B cell (primary cell): ENCODE measurements around the gene AUTS2. TPM values are rescaled to one million over a fixed set of nuclear protein-coding genes. Genes with fewer than 3 reads are reported as not detected.

Experiments used
- ATAC-seq: fragments of 200-7000 bp; cut with Tn5 transposase; one replicate; pipeline ENCODE4 v1.10.0; 2021; ENCODE audit warnings: low read depth, mild to moderate bottlenecking, moderate number of reproducible peaks, moderate library complexity
- CTCF ChIA-PET: fragments of 350-600 bp; sonication (Branson Sonifier 250); formaldehyde crosslinking; loops from one replicate; lab custom pipeline; 2021; ENCODE audit warnings: antibody characterized with exemption, inconsistent platforms; lab: Charles Lee
- POLR2A ChIA-PET: fragments of 350-600 bp; sonication (Branson Sonifier 250); formaldehyde crosslinking; loops from one replicate; lab custom pipeline; 2021; ENCODE audit warnings: antibody characterized with exemption; lab: Charles Lee
- DNase-seq: peaks from one replicate; pipeline ENCODE4 v3.0.0; 2013
- H2AFZ ChIP-seq: 2 replicates; pipeline ENCODE4 v1.6.1; 2012; ENCODE audit warnings: mild to moderate bottlenecking, low read depth, low read length; ENCODE audit not compliant: insufficient read depth, poor library complexity, severe bottlenecking
- H3K27ac ChIP-seq, 2 donors: 1 replicate in 1 of 2; 2 replicates in 1 of 2; pipeline ENCODE4 v1.5.1; 2012 to 2013; ENCODE audit warnings: low read length in 2 of 2, mild to moderate bottlenecking in 2 of 2, moderate library complexity in 1 of 2
- H3K27me3 ChIP-seq, 4 experiments: fragments of 200-600 bp in 1 of 4; sonication (generic) in 1 of 4; replicated peaks in 1 of 4; 1 replicate in 2 of 4; 2 replicates in 2 of 4; pipeline versions ENCODE4 v1.6.1 to v1.7.0; 2013 to 2016; ENCODE audit warnings: low read length in 3 of 4, mild to moderate bottlenecking in 2 of 4, mixed read lengths in 1 of 4, moderate library complexity in 1 of 4; ENCODE audit not compliant: insufficient read depth in 4 of 4, control insufficient read depth in 3 of 4; ENCODE audit errors: control extremely low read depth in 1 of 4
- H3K36me3 ChIP-seq, 2 experiments: replicated peaks in 1 of 2; 1 replicate in 1 of 2; 2 replicates in 1 of 2; pipeline versions ENCODE4 v1.6.1 to v1.7.1; 2013; ENCODE audit warnings: low read length in 1 of 2; ENCODE audit not compliant: insufficient read depth in 2 of 2, control insufficient read depth in 1 of 2; ENCODE audit errors: control extremely low read depth in 1 of 2, extremely low read depth in 1 of 2
- H3K4me1 ChIP-seq, 2 donors: fragments of 200-600 bp in 1 of 2; sonication (generic) in 1 of 2; 1 replicate in 1 of 2; 2 replicates in 1 of 2; pipeline versions ENCODE4 v1.5.1 to v1.6.1; 2013 to 2017; ENCODE audit warnings: low read length in 2 of 2; ENCODE audit not compliant: control insufficient read depth in 2 of 2, insufficient read depth in 2 of 2
- H3K4me2 ChIP-seq: replicated peaks from 2 replicates; pipeline ENCODE3; 2012; ENCODE audit warnings: mild to moderate bottlenecking, low read depth, low read length; ENCODE audit not compliant: poor library complexity, severe bottlenecking
- H3K4me3 ChIP-seq, 5 experiments: fragments of 200-600 bp in 1 of 5; sonication (generic) in 1 of 5; 1 replicate in 3 of 5; 2 replicates in 2 of 5; pipeline versions ENCODE4 v1.5.1 to v1.7.0; 2011 to 2016; ENCODE audit warnings: low read length in 4 of 5, mild to moderate bottlenecking in 4 of 5, low read depth in 2 of 5, control low read depth in 1 of 5, moderate library complexity in 1 of 5; ENCODE audit not compliant: insufficient read depth in 1 of 5; ENCODE audit errors: control extremely low read depth in 1 of 5, extremely low read depth in 1 of 5
- H3K79me2 ChIP-seq: fragments of 200-600 bp; sonication (generic); one replicate; pipeline ENCODE4 v1.6.0; 2016; ENCODE audit warnings: low read length; ENCODE audit not compliant: control insufficient read depth, insufficient read depth
- H3K9ac ChIP-seq: fragments of 200-600 bp; sonication (generic); 2 replicates; pipeline ENCODE4 v1.6.1; 2017; ENCODE audit warnings: mild to moderate bottlenecking, low read length, moderate library complexity
- H3K9me3 ChIP-seq, 3 donors: one replicate each; pipeline versions ENCODE4 v1.6.1 to v1.7.1; 2013; ENCODE audit warnings: low read length in 2 of 3; ENCODE audit not compliant: control insufficient read depth in 2 of 3, insufficient read depth in 1 of 3; ENCODE audit errors: control extremely low read depth in 1 of 3
- H4K20me1 ChIP-seq: 2 replicates; pipeline ENCODE4 v1.6.0; 2012; ENCODE audit warnings: mild to moderate bottlenecking, low read length; ENCODE audit not compliant: insufficient read depth, control insufficient read depth, poor library complexity, severe bottlenecking
- H3K27ac Mint-ChIP-seq: one replicate; pipeline ENCODE4 v1.8.0; 2021; ENCODE audit warnings: mixed read lengths
- H3K27me3 Mint-ChIP-seq: one replicate; pipeline ENCODE4 v1.8.0; 2021; ENCODE audit warnings: mixed read lengths
- H3K4me1 Mint-ChIP-seq: one replicate; pipeline ENCODE4 v1.8.0; 2021; ENCODE audit warnings: mixed read lengths
- H3K4me3 Mint-ChIP-seq: one replicate; pipeline ENCODE4 v1.8.0; 2021; ENCODE audit warnings: mixed read lengths
- H3K9me3 Mint-ChIP-seq: one replicate; pipeline ENCODE4 v1.8.0; 2022; ENCODE audit warnings: mixed read lengths; ENCODE audit not compliant: insufficient read depth
- EZH2 ChIP-seq: IDR thresholded peaks from 2 replicates; pipeline ENCODE4 v1.6.1; 2012; ENCODE audit warnings: borderline replicate concordance, low read depth, mild to moderate bottlenecking, moderate library complexity, low read length; ENCODE audit not compliant: insufficient read depth, poor library complexity, severe bottlenecking
- WGBS: methylation state at CpG from one replicate; pipeline ENCODE4 v1.1.5; 2013; ENCODE audit warnings: missing lambda C conversion rate; ENCODE audit not compliant: insufficient coverage; 5-methylcytosine and 5-hydroxymethylcytosine counted together
- intact Hi-C: fragments of 100-400 bp; cut with micrococcal nuclease; formaldehyde crosslinking; loops from one replicate; pipeline ENCODE4 v1.10.0; 2022
- polyA plus RNA-seq: library from polyadenylated mRNA; depleted of rRNA; stranded (reverse); fragments of >200 nt; gene quantifications from 2 replicates; pipeline ENCODE4 v1.2.3, GENCODE V29; 2012
- total RNA-seq, 2 donors: library from RNA; stranded (reverse); fragments of 120-200 nt in 1 of 2; gene quantifications; 1 replicate in 1 of 2; 2 replicates in 1 of 2; pipeline versions ENCODE4 v1.2.3 to v1.2.4, GENCODE V29; 2013 to 2022
- TF ChIP-seq, protein P1 (sequence below): fragments of 200-600 bp; IDR thresholded peaks from one replicate; pipeline ENCODE4 v1.8.0; 2022; ENCODE audit warnings: antibody characterized with exemption, mild to moderate bottlenecking

AUTS2 gene
- total and polyA plus RNA-seq, 2 donors (not counting 1 experiment from before 2014, with no cell fraction given), result 22.3 to 35.0 TPM

DNA sequence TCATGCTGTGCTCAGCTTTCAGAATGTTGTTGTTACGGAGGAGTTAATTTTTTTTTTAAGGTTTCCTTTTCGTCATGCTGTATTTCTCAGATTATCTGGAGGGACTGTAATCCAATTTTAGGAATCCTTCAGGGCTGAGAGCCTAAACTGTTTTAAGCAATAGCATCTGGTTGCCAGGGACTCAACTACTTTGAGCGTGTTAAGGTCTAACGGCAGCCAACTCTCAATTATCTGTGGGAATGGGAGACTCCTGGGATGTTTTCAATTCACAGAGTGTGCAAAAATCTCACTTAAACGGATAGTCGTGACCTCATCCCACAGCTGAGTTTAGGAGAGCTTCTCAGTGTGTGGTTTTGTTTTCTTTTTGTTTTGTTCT is 291.7 kb downstream of the AUTS2 start:
- Mint-ChIP-seq H3K27ac (no peak overlapping the region), H3K4me1 (peaks cover 30% of the 10 kb centered on the region), H3K9me3 (no peaks in the 10 kb centered on the region), H3K4me3 (no peak overlapping the region), H3K27me3 (no peaks in the 10 kb centered on the region)
- TF ChIP-seq, protein P1, sequence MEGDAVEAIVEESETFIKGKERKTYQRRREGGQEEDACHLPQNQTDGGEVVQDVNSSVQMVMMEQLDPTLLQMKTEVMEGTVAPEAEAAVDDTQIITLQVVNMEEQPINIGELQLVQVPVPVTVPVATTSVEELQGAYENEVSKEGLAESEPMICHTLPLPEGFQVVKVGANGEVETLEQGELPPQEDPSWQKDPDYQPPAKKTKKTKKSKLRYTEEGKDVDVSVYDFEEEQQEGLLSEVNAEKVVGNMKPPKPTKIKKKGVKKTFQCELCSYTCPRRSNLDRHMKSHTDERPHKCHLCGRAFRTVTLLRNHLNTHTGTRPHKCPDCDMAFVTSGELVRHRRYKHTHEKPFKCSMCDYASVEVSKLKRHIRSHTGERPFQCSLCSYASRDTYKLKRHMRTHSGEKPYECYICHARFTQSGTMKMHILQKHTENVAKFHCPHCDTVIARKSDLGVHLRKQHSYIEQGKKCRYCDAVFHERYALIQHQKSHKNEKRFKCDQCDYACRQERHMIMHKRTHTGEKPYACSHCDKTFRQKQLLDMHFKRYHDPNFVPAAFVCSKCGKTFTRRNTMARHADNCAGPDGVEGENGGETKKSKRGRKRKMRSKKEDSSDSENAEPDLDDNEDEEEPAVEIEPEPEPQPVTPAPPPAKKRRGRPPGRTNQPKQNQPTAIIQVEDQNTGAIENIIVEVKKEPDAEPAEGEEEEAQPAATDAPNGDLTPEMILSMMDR, result no peak
- no peak for TF ChIP-seq EZH2
- Histone ChIP-seq H2AFZ (no peak overlapping the region), H3K9me3 (no peaks in the 10 kb centered on the region), H3K4me3 (no peak overlapping the region), H3K9ac (no peak overlapping the region), H3K27ac (no peak overlapping the region), H3K27me3 (no peaks in the 10 kb centered on the region), H3K79me2 (peaks cover 22% of the 10 kb centered on the region), H3K36me3 (no peaks in the 10 kb centered on the region), H4K20me1 (peaks cover 4% of the 10 kb centered on the region), H3K4me2 (no peak overlapping the region), H3K4me1 (peaks cover 10 to 12% of the 10 kb centered on the region in 2 donors)
- ATAC-seq (no peak), DNase-seq (no peak)
- 89% methylated on average over 5 of the region's 6 CpGs for WGBS
- ChIA-PET POLR2A (no interaction called here), CTCF (no interaction called here)
- intact Hi-C loops, result loop anchor here (5.0 kb wide), 3 partner anchors 48 to 293 kb away; partner anchors contain the start of gene AUTS2

DNA sequence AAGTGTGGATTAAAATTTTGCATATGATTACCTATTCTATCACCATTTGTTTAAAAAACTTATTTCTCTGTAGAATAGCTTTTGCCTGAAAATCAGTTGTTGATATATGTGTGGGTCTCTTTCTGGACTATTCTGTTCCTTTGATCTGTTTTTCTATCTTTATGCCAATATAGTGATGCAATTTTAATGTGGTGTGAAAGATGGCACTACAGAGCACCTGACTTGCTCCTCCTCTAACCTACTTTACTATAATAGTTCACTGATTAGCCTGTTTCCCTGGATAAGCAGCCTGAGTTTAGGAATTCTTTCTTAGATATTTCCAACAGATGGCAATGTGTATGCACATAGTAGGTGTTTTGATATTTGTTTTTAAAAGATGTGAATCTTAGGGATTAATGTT is 294.5 kb downstream of the AUTS2 start:
- H3K4me2 ChIP-seq, result no peak overlapping the region
- ChIA-PET POLR2A (no interaction called here), CTCF (interaction anchor here (0.5 to 0.7 kb wide), 3 partner anchors 36 to 69 kb away, joined by 3 to 5 read pairs (median 3); no protein-coding TSS in a partner anchor)
- H3K79me2 ChIP-seq, result peaks cover 31% of the 10 kb centered on the region
- H3K36me3 ChIP-seq, result no peaks in the 10 kb centered on the region
- no peak overlapping the region for H3K9ac ChIP-seq
- TF ChIP-seq EZH2, result no peak
- TF ChIP-seq, protein P1, result no peak
- no peaks in the 10 kb centered on the region for H3K27me3 Mint-ChIP-seq
- no peak overlapping the region for H3K27ac Mint-ChIP-seq
- ATAC-seq (no peak), DNase-seq (no peak)
- H4K20me1 ChIP-seq, result peaks cover 4% of the 10 kb centered on the region
- peaks cover 10 to 12% of the 10 kb centered on the region in 2 donors for H3K4me1 ChIP-seq
- H3K27me3 ChIP-seq, result no peaks in the 10 kb centered on the region
- H3K4me3 Mint-ChIP-seq, result no peak overlapping the region
- no peak overlapping the region for H3K4me3 ChIP-seq
- H3K9me3 ChIP-seq, result no peaks in the 10 kb centered on the region
- H3K4me1 Mint-ChIP-seq, result peaks cover 33% of the 10 kb centered on the region
- intact Hi-C loops, result loop anchor here (5.0 kb wide), 2 partner anchors 65 to 295 kb away; partner anchors contain the start of gene AUTS2
- H2AFZ ChIP-seq, result no peak overlapping the region
- no peaks in the 10 kb centered on the region for H3K9me3 Mint-ChIP-seq
- no peak overlapping the region for H3K27ac ChIP-seq
